GM21447 (cell line): ENCODE data around the gene PDS5A.
"Not testable (repeated sequence)": the region's sequence is repeated elsewhere in the genome, so short reads cannot be mapped to it uniquely, and the experiment has no call there.

Experiments
- ATAC-seq: cut with Tn5 transposase; IDR thresholded peaks from one replicate; pipeline ENCODE4 v1.9.1; 2021; ENCODE audit not compliant: unreplicated experiment

The PDS5A gene

GRCh38 chr4:39838431-39838830 lies 139.3 kb downstream of the PDS5A start:
- not testable (repeated sequence) for ATAC-seq

GRCh38 chr4:39834269-39834668 lies 143.4 kb downstream of the PDS5A start:
- no peak for ATAC-seq

- ATAC-seq, result no peak
These were observed 151.9 kb downstream of the PDS5A start for GRCh38 chr4:39825741-39826231.

- ATAC-seq, result no peak
These were observed 152.6 kb downstream of the PDS5A start for GRCh38 chr4:39825090-39825489.

GRCh38 chr4:39823191-39823590 lies 154.5 kb downstream of the PDS5A start:
- ATAC-seq, result no peak

GRCh38 chr4:39822662-39823061 lies 155.0 kb downstream of the PDS5A start:
- no peak for ATAC-seq

- ATAC-seq, result no peak
These were observed 155.8 kb downstream of the PDS5A start for GRCh38 chr4:39821951-39822350.

- no peak for ATAC-seq
These were observed 157.5 kb downstream of the PDS5A start for GRCh38 chr4:39820186-39820585.

GRCh38 chr4:39818646-39819045 lies 159.1 kb downstream of the PDS5A start:
- ATAC-seq, result no peak

GRCh38 chr4:39814403-39815185 lies 163.1 kb downstream of the PDS5A start:
- ATAC-seq, result no peak

- not testable (repeated sequence) for ATAC-seq
These were observed 163.9 kb downstream of the PDS5A start for GRCh38 chr4:39813761-39814160.

- ATAC-seq, result not testable (repeated sequence)
These were observed 164.7 kb downstream of the PDS5A start for GRCh38 chr4:39813033-39813432.

- ATAC-seq, result no peak
These were observed 165.2 kb downstream of the PDS5A start for GRCh38 chr4:39812500-39812899.

- no peak for ATAC-seq
These were observed 169.4 kb downstream of the PDS5A start for GRCh38 chr4:39808231-39808749.

- ATAC-seq, result no peak
These were observed 175.7 kb downstream of the PDS5A start for GRCh38 chr4:39802005-39802404.

- not testable (repeated sequence) for ATAC-seq
These were observed 184.7 kb downstream of the PDS5A start for GRCh38 chr4:39792976-39793375.

GRCh38 chr4:39792529-39792928 lies 185.2 kb downstream of the PDS5A start:
- no peak for ATAC-seq

- no peak for ATAC-seq
These were observed 185.6 kb downstream of the PDS5A start for GRCh38 chr4:39792128-39792527.

- no peak for ATAC-seq
These were observed 190.9 kb downstream of the PDS5A start for GRCh38 chr4:39786838-39787237.

GRCh38 chr4:39785083-39785482 lies 192.6 kb downstream of the PDS5A start:
- ATAC-seq, result no peak

- ATAC-seq, result not testable (repeated sequence)
These were observed 195.7 kb downstream of the PDS5A start for GRCh38 chr4:39781988-39782387.
